K562 (cell line): Measurements from ENCODE around the gene PTPN11. TPM values are rescaled to one million over a fixed set of nuclear protein-coding genes. Genes with fewer than 3 reads are reported as not detected.

Experiments used
- ATAC-seq: fragments of 200-7000 bp; cut with Tn5 transposase; 3 replicates; pipeline ENCODE4 v1.9.1; 2020; ENCODE audit warnings: moderate library complexity
- BruUV-seq: library from RNA; stranded (reverse); fragments of 400-500 nt; replicated peaks from 2 replicates; lab custom pipeline; 2021; lab: Mats Ljungman, UMichigan
- CTCF ChIA-PET: fragments of 300-600 bp; formaldehyde crosslinking; extraction: SDS; loops from one replicate; lab custom pipeline; 2021; ENCODE audit warnings: low intra/inter-chr PET ratio; lab: Yijun Ruan, JAX
- POLR2A ChIA-PET: fragments of 300-600, 350-650 bp; sonication (Branson Sonifier 250); formaldehyde crosslinking; extraction: SDS; loops from one replicate; lab custom pipeline; 2021; ENCODE audit warnings: antibody characterized with exemption, inconsistent platforms; lab: Yijun Ruan, JAX
- DNase-seq, 4 experiments: peaks; one replicate each; pipeline versions ENCODE4 v3.0.0 to v3.0.0-alpha.2; 2011 to 2018; ENCODE audit warnings: low spot score in 3 of 4, mixed read lengths in 3 of 4; ENCODE audit errors: extremely low read depth in 1 of 4
- FAIRE-seq: peaks from 2 replicates; lab custom pipeline; 2011; peaks lifted over from hg19 to GRCh38; lab: Jason Lieb, UNC
- H2AFZ ChIP-seq: 2 replicates; pipeline ENCODE4 v1.6.0; 2011; ENCODE audit warnings: low read depth, low read length, control low read depth, inconsistent platforms
- H3K27ac ChIP-seq: fragments of 200-600 bp; 3 replicates; pipeline ENCODE4 v1.8.0; 2011; ENCODE audit warnings: low read depth, mild to moderate bottlenecking, control low read depth, inconsistent platforms, low read length, moderate library complexity, mixed read lengths; ENCODE audit errors: extremely low read depth
- H3K27me3 ChIP-seq, 2 experiments: fragments of 300-600 bp in 1 of 2; 2 replicates in 1 of 2; 3 replicates in 1 of 2; pipeline versions ENCODE4 v1.6.0 to v1.8.0; 2011; ENCODE audit warnings: inconsistent platforms in 2 of 2, low read length in 2 of 2, mild to moderate bottlenecking in 1 of 2, mixed read lengths in 1 of 2, moderate library complexity in 1 of 2; ENCODE audit not compliant: control insufficient read depth in 2 of 2, insufficient read depth in 2 of 2
- H3K36me3 ChIP-seq: fragments of 300-600 bp; 3 replicates; pipeline ENCODE4 v1.8.0; 2011; ENCODE audit warnings: mild to moderate bottlenecking, low read length, inconsistent platforms; ENCODE audit not compliant: control insufficient read depth, insufficient read depth
- H3K4me1 ChIP-seq, 2 experiments: fragments of 200-600 bp in 1 of 2; replicated peaks in 1 of 2; 2 replicates in 1 of 2; 3 replicates in 1 of 2; pipeline versions ENCODE4 v1.5.1 to v1.8.0; 2011; ENCODE audit warnings: inconsistent platforms in 2 of 2, low read length in 2 of 2, mild to moderate bottlenecking in 1 of 2, mixed read lengths in 1 of 2, moderate library complexity in 1 of 2; ENCODE audit not compliant: control insufficient read depth in 2 of 2, insufficient read depth in 2 of 2
- H3K4me2 ChIP-seq: 2 replicates; pipeline ENCODE4 v1.6.1; 2011; ENCODE audit warnings: low read length, control low read depth, inconsistent platforms, mixed read lengths; ENCODE audit not compliant: insufficient read depth
- H3K4me3 ChIP-seq: fragments of 200-600 bp; sonication (generic), shearing (Covaris generic); 2 replicates; pipeline ENCODE4 v1.5.1; 2016; ENCODE audit warnings: control low read depth, inconsistent platforms
- H3K79me2 ChIP-seq: fragments of 200-600 bp; 3 replicates; pipeline ENCODE4 v1.8.0; 2011; ENCODE audit warnings: low read length, inconsistent platforms; ENCODE audit not compliant: control insufficient read depth, insufficient read depth
- H3K9ac ChIP-seq, 2 experiments: 2 replicates each; pipeline versions ENCODE4 v1.6.0 to v1.6.1; 2011; ENCODE audit warnings: low read depth in 2 of 2, low read length in 2 of 2, control low read depth in 1 of 2, inconsistent platforms in 1 of 2, mild to moderate bottlenecking in 1 of 2, mixed read lengths in 1 of 2; ENCODE audit not compliant: insufficient read depth in 1 of 2
- H3K9me1 ChIP-seq: one replicate; pipeline ENCODE4 v1.6.0; 2011; ENCODE audit warnings: inconsistent platforms, mild to moderate bottlenecking, low read length, moderate library complexity; ENCODE audit not compliant: control insufficient read depth, insufficient read depth
- H3K9me3 ChIP-seq: replicated peaks from 2 replicates; pipeline ENCODE4 v1.5.1; 2011; ENCODE audit warnings: low read depth, low read length, inconsistent platforms; ENCODE audit not compliant: control insufficient read depth, insufficient read depth
- H4K20me1 ChIP-seq: replicated peaks from 2 replicates; pipeline ENCODE4 v1.6.1; 2011; ENCODE audit warnings: low read length, inconsistent platforms, mixed read lengths; ENCODE audit not compliant: control insufficient read depth, insufficient read depth
- ARID3B ChIP-seq: fragments of 250-450 bp; sonication (Bioruptor Pico); IDR thresholded peaks from 2 replicates; pipeline ENCODE4 v1.4.0; 2020; ENCODE audit warnings: borderline replicate concordance
- BCOR ChIP-seq: fragments of 450-650 bp; IDR thresholded peaks from 2 replicates; pipeline ENCODE4 v1.6.1; 2016
- BDP1 ChIP-seq: IDR thresholded peaks from 3 replicates; pipeline ENCODE4 v1.6.1; 2011; ENCODE audit not compliant: insufficient read length, insufficient read depth
- IFI16 ChIP-seq: fragments of 250-450 bp; sonication (Bioruptor Pico); IDR thresholded peaks from 2 replicates; pipeline ENCODE4 v2.1.2; 2022; ENCODE audit warnings: mild to moderate bottlenecking, inconsistent platforms
- WGBS: fragments of 100-300 bp; shearing (Covaris generic); methylation state at CpG from one replicate; pipeline ENCODE4 v1.1.6; 2016; ENCODE audit warnings: low coverage, mixed read lengths; ENCODE audit not compliant: insufficient coverage; ENCODE audit errors: missing lambda C conversion rate; 5-methylcytosine and 5-hydroxymethylcytosine counted together
- in situ Hi-C: fragments of 300-500 bp; cut with MboI; formaldehyde crosslinking; loops from 4 replicates; pipeline ENCODE4 v1.15.0; 2018; ENCODE audit warnings: inconsistent platforms, mixed read lengths
- intact Hi-C: fragments of 100-400 bp; cut with micrococcal nuclease; formaldehyde crosslinking; loops from 2 replicates; pipeline ENCODE4 v1.14.2; 2022
- polyA plus RNA-seq, 8 experiments: library from polyadenylated mRNA; depleted of rRNA in 4 of 8; stranded (reverse) in 5 of 8; unstranded in 3 of 8; fragments of >200 nt; fragmentation: Nextera tagmentation in 2 of 8; fragmentation: Illumina TruSeq in 1 of 8; extraction: Ambion mirVana in 2 of 8; extraction: Trizol in 1 of 8; gene quantifications; 2 replicates each; pipeline versions ENCODE4 v1.2.1 to v1.2.3, GENCODE V29; 2011 to 2014; ENCODE audit warnings: inconsistent platforms in 1 of 8, missing spikeins in 1 of 8
- total RNA-seq, 7 experiments: library from RNA; depleted of rRNA in 6 of 7; stranded (reverse); fragments of >200 nt in 6 of 7; fragmentation: Illumina TruSeq in 2 of 7; extraction: Trizol in 2 of 7; gene quantifications; 2 replicates each; pipeline versions ENCODE4 v1.2.1 to v1.2.3, GENCODE V29; 2011 to 2021; ENCODE audit warnings: low replicate concordance in 1 of 7
- TF ChIP-seq, protein P1 (sequence below), 3 experiments: IDR thresholded peaks in 2 of 3; conservative IDR thresholded peaks in 1 of 3; 2 replicates each; pipeline ENCODE4 v1.5.1; 2011 to 2012; ENCODE audit warnings: low read length in 3 of 3, mild to moderate bottlenecking in 3 of 3, control low read depth in 2 of 3, improper control_type of control experiment in 1 of 3, inconsistent platforms in 1 of 3, low read depth in 1 of 3, mixed read lengths in 1 of 3, moderate library complexity in 1 of 3; ENCODE audit not compliant: insufficient read depth in 2 of 3

Gene PTPN11
- total and polyA plus RNA-seq, 9 of the 15 experiments (the other 6 are each of a cell fraction or from before 2014, with no cell fraction given), result 22.5 to 126 (median 79.7) TPM

GRCh38 chr12:112468046-112468445, 49.3 kb downstream of the PTPN11 start (continued):
- TF ChIP-seq IFI16 (CRISPR knock-in tag), result no peak
- TF ChIP-seq BDP1, result no peak
- no peak for TF ChIP-seq ARID3B (CRISPR knock-in tag)

DNA sequence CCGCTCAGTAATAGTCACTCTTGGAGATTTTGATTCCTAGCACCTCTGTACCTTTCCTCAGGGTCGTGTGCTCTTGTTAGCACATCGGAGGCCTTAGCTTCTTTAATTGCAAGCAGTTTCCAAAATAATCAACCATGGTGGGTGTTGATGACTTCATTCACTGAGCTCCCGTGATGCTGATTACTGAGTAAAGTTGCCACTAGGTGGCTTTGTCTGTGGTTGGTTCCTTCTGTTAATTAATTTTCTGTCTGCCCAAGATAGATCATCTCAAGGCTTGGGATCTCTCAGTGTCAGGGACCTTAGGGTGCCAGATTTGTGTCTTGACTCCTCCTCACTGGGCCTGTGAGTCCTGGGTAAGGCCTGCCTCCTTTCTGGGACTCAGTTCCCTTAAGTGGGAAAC, 54.3 kb downstream of the PTPN11 start:
- peaks cover 67% of the 10 kb centered on the region for H3K36me3 ChIP-seq
- WGBS, result 77% methylated on average over 4 of the region's 4 CpGs
- POLR2A ChIA-PET, result interaction anchor here (0.6 to 1.3 kb wide), 5 partner anchors 9 to 386 kb away, joined by 3 read pairs; no protein-coding TSS in a partner anchor

More for the DNA sequence above, 54.3 kb downstream of the PTPN11 start:
- FAIRE-seq, result no peak
- H3K27ac ChIP-seq, result no peak overlapping the region
- no peaks in the 10 kb centered on the region for H3K9me3 ChIP-seq
- CTCF ChIA-PET, result no interaction called here
- H4K20me1 ChIP-seq, result no peaks in the 10 kb centered on the region
- H2AFZ ChIP-seq, result no peak overlapping the region
- peak in 3 of 4 experiments; percentile 12 to 40 (median 28) for DNase-seq
- no peak for TF ChIP-seq BCOR
- TF ChIP-seq, protein P1, sequence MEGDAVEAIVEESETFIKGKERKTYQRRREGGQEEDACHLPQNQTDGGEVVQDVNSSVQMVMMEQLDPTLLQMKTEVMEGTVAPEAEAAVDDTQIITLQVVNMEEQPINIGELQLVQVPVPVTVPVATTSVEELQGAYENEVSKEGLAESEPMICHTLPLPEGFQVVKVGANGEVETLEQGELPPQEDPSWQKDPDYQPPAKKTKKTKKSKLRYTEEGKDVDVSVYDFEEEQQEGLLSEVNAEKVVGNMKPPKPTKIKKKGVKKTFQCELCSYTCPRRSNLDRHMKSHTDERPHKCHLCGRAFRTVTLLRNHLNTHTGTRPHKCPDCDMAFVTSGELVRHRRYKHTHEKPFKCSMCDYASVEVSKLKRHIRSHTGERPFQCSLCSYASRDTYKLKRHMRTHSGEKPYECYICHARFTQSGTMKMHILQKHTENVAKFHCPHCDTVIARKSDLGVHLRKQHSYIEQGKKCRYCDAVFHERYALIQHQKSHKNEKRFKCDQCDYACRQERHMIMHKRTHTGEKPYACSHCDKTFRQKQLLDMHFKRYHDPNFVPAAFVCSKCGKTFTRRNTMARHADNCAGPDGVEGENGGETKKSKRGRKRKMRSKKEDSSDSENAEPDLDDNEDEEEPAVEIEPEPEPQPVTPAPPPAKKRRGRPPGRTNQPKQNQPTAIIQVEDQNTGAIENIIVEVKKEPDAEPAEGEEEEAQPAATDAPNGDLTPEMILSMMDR (IDR thresholded peaks at IDR 0.05 in 2 of 3, conservative IDR thresholded peaks at IDR 0.05 in 1 of 3; ENCODE audit: insufficient read depth in 2 of 3, low read depth in 1 of 3, low read length in 3 of 3), result 0 out of 6 replicates have a peak, but pooled peaks of 1 of the 3 experiments have one; percentile 33
- no peak overlapping the region for H3K9ac ChIP-seq
- no peaks in the 10 kb centered on the region for H3K4me1 ChIP-seq
- H3K4me2 ChIP-seq, result no peak overlapping the region
- no TSS peak for BruUV-seq
- intact Hi-C loops (no loop called here), in situ Hi-C loops (no loop called here)
- ATAC-seq, result peak; percentile 51; the same call in 1 of the 3 replicates
- no peaks in the 10 kb centered on the region for H3K79me2 ChIP-seq
- H3K27me3 ChIP-seq, result no peaks in the 10 kb centered on the region
- H3K4me3 ChIP-seq, result no peak overlapping the region
- no peaks in the 10 kb centered on the region for H3K9me1 ChIP-seq
